Mucosa of descending colon (tissue), 3 donors: ENCODE data around the gene PTPDC1. TPM values are rescaled to one million over a fixed set of nuclear protein-coding genes. Genes with fewer than 3 reads are reported as not detected.

Experiments
- ATAC-seq: fragments of 200-7000 bp; cut with Tn5 transposase; one replicate; pipeline ENCODE4 v1.9.1; 2020; ENCODE audit warnings: mild to moderate bottlenecking, moderate library complexity
- DNase-seq, 3 donors: peaks; one replicate each; pipeline ENCODE4 v3.0.0-alpha.2; 2020
- H3K36me3 ChIP-seq: fragments of 200-600 bp; one replicate; pipeline ENCODE4 v1.8.0; 2021; ENCODE audit warnings: low read depth, mild to moderate bottlenecking
- H3K4me1 ChIP-seq: fragments of 200-600 bp; one replicate; pipeline ENCODE4 v1.8.0; 2021; ENCODE audit warnings: low read depth, mild to moderate bottlenecking
- H3K4me3 ChIP-seq: fragments of 200-600 bp; one replicate; pipeline ENCODE4 v1.8.0; 2021; ENCODE audit warnings: mild to moderate bottlenecking
- H3K9me3 ChIP-seq: fragments of 200-600 bp; one replicate; pipeline ENCODE4 v1.8.0; 2021; ENCODE audit warnings: mild to moderate bottlenecking
- intact Hi-C, 2 donors: fragments of 100-400 bp; cut with DNase I in 1 of 2; cut with micrococcal nuclease in 1 of 2; formaldehyde crosslinking; loops; one replicate each; pipeline versions ENCODE4 v1.11.0 to v1.11.1; 2022; cut with DNase I, micrococcal nuclease
- total RNA-seq, 3 donors: library from RNA; stranded (reverse); fragmentation: NEBNext Ultra II Directional in 2 of 3; extraction: Animal tissue kit (Norgen Biotek cat#: 25700) in 2 of 3; gene quantifications; one replicate each; pipeline versions ENCODE4 v1.2.1 to v1.2.4, GENCODE V29; 2021 to 2023
- TF ChIP-seq, protein P1 (sequence below): fragments of 200-600 bp; IDR thresholded peaks from one replicate; pipeline ENCODE4 v1.8.0; 2022; ENCODE audit warnings: antibody characterized with exemption, mild to moderate bottlenecking
- donor health status: DM: no; HTN: no; CAD: no; lungs with moderate emphysema.
- donor health status: DM: no; HTN: no; CAD: no.
- donor health status: DM: no; HTN: yes; CAD: no.

The PTPDC1 gene
- total RNA-seq, 3 donors from 2014 or later: 5.7 to 8.9 (median 8.0) TPM

DNA sequence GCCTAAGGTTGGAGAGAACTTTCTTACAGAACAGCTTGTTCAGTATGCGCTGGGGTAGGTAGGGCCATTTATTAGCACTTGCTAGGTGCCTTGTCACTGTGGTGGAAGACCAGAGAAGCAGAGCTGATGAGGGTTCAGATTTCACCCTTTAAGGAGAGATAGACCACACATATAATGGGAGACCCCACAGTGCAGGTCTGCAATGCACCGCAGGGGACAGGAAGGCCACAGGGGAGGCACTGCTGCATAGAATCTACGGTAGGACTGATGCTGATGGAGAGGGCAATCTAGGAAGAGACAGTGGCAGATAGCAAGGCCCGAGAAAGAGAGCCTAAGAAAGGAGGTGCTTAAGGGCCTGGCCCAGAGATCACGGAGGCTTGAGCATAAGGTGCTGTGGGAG lies 64.2 kb downstream of the PTPDC1 start:
- ATAC-seq (no peak), DNase-seq (no peak)
- Histone ChIP-seq H3K4me1 (no peaks in the 10 kb centered on the region), H3K4me3 (no peak overlapping the region), H3K36me3 (no peaks in the 10 kb centered on the region), H3K9me3 (no peaks in the 10 kb centered on the region)
- intact Hi-C loops: no loop called here
- TF ChIP-seq, protein P1, sequence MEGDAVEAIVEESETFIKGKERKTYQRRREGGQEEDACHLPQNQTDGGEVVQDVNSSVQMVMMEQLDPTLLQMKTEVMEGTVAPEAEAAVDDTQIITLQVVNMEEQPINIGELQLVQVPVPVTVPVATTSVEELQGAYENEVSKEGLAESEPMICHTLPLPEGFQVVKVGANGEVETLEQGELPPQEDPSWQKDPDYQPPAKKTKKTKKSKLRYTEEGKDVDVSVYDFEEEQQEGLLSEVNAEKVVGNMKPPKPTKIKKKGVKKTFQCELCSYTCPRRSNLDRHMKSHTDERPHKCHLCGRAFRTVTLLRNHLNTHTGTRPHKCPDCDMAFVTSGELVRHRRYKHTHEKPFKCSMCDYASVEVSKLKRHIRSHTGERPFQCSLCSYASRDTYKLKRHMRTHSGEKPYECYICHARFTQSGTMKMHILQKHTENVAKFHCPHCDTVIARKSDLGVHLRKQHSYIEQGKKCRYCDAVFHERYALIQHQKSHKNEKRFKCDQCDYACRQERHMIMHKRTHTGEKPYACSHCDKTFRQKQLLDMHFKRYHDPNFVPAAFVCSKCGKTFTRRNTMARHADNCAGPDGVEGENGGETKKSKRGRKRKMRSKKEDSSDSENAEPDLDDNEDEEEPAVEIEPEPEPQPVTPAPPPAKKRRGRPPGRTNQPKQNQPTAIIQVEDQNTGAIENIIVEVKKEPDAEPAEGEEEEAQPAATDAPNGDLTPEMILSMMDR: no peak

DNA sequence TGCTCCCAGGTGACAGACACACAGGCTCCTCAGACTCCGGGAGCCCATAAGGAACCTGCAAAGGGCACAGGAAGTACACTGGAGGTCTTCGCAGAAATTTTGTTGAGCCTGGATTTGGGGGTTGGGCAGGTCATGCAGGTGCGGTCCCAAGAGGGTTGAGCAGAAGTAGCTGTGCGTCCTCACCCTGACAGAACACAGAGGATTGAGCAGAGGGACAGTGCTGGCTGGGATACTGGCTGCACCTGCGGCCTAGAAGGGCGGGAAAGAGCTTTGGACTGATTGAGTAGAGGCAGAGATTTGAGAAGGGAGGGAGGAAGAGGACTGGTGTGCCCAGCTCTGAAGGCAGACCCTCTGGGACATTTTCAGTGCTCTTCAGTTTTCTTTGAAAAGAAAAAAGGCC lies 65.4 kb downstream of the PTPDC1 start:
- intact Hi-C loops: no loop called here
- TF ChIP-seq, protein P1: no peak
- no peaks in the 10 kb centered on the region for H3K36me3 ChIP-seq
- no peaks in the 10 kb centered on the region for H3K9me3 ChIP-seq
- H3K4me3 ChIP-seq: no peak overlapping the region
- ATAC-seq (no peak), DNase-seq (no peak)
- H3K4me1 ChIP-seq: no peaks in the 10 kb centered on the region

DNA sequence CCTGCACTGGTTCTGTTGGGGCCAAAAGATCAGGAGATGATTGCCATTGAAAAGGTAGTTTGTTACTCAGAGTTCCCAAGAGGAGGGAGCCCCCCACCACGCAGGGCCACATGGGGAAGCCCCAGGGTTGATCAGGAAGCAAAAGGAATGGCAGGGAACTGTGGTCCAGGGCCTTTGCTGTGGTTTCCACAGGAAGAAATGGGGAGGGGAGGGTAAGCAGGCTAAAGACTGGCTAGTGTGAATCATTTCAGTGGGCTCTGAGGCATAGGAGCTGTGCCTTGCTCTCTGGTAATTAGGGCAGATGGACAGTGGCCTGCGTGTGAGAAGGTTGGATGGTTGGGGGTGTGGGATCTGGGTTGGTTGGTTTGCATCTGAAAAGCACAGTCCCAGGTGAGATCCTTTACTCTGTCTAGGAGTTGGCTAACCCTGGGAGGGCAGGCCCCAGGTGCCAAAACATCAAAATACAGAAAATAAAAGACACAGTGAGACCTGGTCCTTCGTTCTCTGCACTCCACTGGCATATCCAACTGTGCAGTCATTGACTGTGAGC lies 66.1 kb downstream of the PTPDC1 start:
- no peaks in the 10 kb centered on the region for H3K4me1 ChIP-seq
- DNase-seq (no peak), ATAC-seq (no peak)
- intact Hi-C loops: no loop called here
- no peaks in the 10 kb centered on the region for H3K9me3 ChIP-seq
- TF ChIP-seq, protein P1: no peak
- no peak overlapping the region for H3K4me3 ChIP-seq
- H3K36me3 ChIP-seq: no peaks in the 10 kb centered on the region

DNA sequence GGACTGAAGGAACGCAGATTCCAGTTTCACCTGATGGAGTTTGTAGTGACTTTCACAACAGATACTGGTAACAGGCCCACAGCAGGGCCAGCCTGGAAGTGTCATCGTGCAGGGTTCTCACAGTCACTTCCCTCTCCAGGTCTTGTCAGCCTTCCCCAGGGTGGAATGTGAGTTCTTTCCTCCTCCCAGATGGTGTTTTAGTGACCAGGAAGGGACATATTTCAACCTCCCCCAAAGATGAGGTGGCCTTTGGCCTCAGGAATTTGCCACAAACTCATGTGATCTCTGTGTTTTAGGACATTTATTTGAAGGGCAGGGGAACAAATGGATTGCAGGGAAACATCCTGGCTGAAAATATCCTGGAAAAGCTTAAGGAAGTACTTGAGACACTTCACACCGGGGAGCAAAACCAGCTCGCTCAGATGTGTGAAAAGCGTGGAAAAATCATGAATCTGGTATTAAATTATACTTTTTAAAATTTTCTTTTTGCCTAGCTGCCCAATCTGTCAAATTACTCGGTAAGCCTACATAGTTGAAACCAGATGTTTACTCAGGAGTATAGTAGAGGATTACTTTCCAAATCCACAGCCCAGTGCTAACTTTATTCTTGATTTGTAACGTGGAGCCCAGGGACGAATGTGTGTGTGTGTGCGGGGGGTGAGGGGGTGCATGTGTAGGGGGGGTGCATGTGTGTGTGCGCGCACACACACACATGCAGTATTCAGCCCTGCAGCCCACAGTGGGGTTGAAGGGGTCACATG lies 66.8 kb downstream of the PTPDC1 start:
- Histone ChIP-seq H3K9me3 (no peaks in the 10 kb centered on the region), H3K36me3 (no peaks in the 10 kb centered on the region), H3K4me1 (no peaks in the 10 kb centered on the region), H3K4me3 (no peak overlapping the region)
- TF ChIP-seq, protein P1: no peak
- ATAC-seq (no peak), DNase-seq (no peak)
- intact Hi-C loops: no loop called here

DNA sequence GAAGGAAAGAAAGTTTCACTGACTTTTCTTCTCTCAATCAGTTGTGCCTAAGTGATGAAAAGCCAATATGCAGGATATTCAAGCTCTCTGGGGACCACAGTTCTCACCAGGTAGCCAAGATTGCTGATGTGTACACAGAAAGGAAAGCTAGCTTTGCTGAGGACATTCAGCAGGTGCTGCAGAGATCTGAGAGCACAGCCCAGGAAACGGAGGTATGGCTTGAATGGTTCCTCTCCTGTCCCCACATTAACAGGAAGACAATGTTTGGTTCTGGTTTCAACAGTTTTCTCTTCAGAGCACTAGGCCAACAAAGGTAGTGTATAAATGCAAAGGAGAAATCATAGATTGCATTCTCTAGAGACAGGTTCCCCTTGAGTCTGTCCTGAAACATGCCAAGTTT lies 69.6 kb downstream of the PTPDC1 start:
- TF ChIP-seq, protein P1: no peak
- intact Hi-C loops: no loop called here
- no peak overlapping the region for H3K4me3 ChIP-seq
- H3K4me1 ChIP-seq: peaks cover 11% of the 10 kb centered on the region
- DNase-seq (no peak), ATAC-seq (peak; percentile 38)
- no peaks in the 10 kb centered on the region for H3K36me3 ChIP-seq
- no peaks in the 10 kb centered on the region for H3K9me3 ChIP-seq
